ENCODE measurements around the gene AQP6. TPM values are rescaled to one million over a fixed set of nuclear protein-coding genes. Genes with fewer than 3 reads are reported as not detected.
"Not testable (repeated sequence)": the region's sequence is repeated elsewhere in the genome, so short reads cannot be mapped to it uniquely, and the experiment has no call there.

AQP6 gene
- total RNA-seq, 1 experiment from 2014 or later: 1.8 TPM

- no peak for DNase-seq (ENCODE audit: low spot score)
Measured at GRCh38 chr12:49969651-49970429, 2.9 kb upstream of the AQP6 start.

- DNase-seq (ENCODE audit: low spot score): no peak
Measured at GRCh38 chr12:49970658-49971057, 2.1 kb upstream of the AQP6 start.

GRCh38 chr12:49971141-49971540 is 1.6 kb upstream of the AQP6 start:
- no peak for DNase-seq (ENCODE audit: low spot score)

GRCh38 chr12:49972129-49972528 is 618 bp upstream of the AQP6 start:
- no peak for DNase-seq (ENCODE audit: low spot score)

- no peak for DNase-seq (ENCODE audit: low spot score)
Measured at GRCh38 chr12:49973361-49973830, 649 bp downstream of the AQP6 start.

- DNase-seq (ENCODE audit: low spot score): no peak
Measured at GRCh38 chr12:49974231-49974675, 1.5 kb downstream of the AQP6 start.

GRCh38 chr12:49974677-49975317 is 2.0 kb downstream of the AQP6 start:
- no peak for DNase-seq (ENCODE audit: low spot score)

GRCh38 chr12:49975318-49975761 is 2.6 kb downstream of the AQP6 start:
- DNase-seq (ENCODE audit: low spot score): no peak

- DNase-seq (ENCODE audit: low spot score): no peak
Measured at GRCh38 chr12:49976557-49976956, 3.8 kb downstream of the AQP6 start.

- DNase-seq (ENCODE audit: low spot score): no peak
Measured at GRCh38 chr12:49978125-49978524, 5.4 kb downstream of the AQP6 start.

GRCh38 chr12:49979016-49979586 is 6.4 kb downstream of the AQP6 start:
- no peak for DNase-seq (ENCODE audit: low spot score)

- DNase-seq (ENCODE audit: low spot score): no peak
Measured at GRCh38 chr12:49979791-49980190, 7.0 kb downstream of the AQP6 start.

GRCh38 chr12:49980501-49981349 is 8.0 kb downstream of the AQP6 start:
- no peak for DNase-seq (ENCODE audit: low spot score)

GRCh38 chr12:49982246-49983087 is 9.7 kb downstream of the AQP6 start:
- no peak for DNase-seq (ENCODE audit: low spot score)

GRCh38 chr12:49983892-49984291 is 11.1 kb downstream of the AQP6 start:
- DNase-seq (ENCODE audit: low spot score): no peak

GRCh38 chr12:49984476-49985359 is 12.0 kb downstream of the AQP6 start:
- DNase-seq (ENCODE audit: low spot score): no peak

GRCh38 chr12:49985981-49986380 is 13.2 kb downstream of the AQP6 start:
- no peak for DNase-seq (ENCODE audit: low spot score)

GRCh38 chr12:49986476-49986875 is 13.7 kb downstream of the AQP6 start:
- not testable (repeated sequence) for DNase-seq (ENCODE audit: low spot score)

GRCh38 chr12:49987625-49988303 is 15.0 kb downstream of the AQP6 start:
- no peak for DNase-seq (ENCODE audit: low spot score)
